Stimulated activated naive CD8-positive, alpha-beta T cell treated with anti-CD3 and anti-CD28 coated beads, Interleukin-15, Interleukin-2, amounts not matched to agents 100 U/mL and 50 U/mL, for 24 hours (primary cell): ENCODE measurements around the gene SH3D19.
"Not testable (repeated sequence)": the region's sequence is repeated elsewhere in the genome, so short reads cannot be mapped to it uniquely, and the experiment has no call there.

Source experiments
- ATAC-seq: fragments of 150-1000 bp; cut with Tn5 transposase; one replicate; pipeline ENCODE4 v1.10.0; 2021
- DNase-seq: peaks from one replicate; pipeline ENCODE4 v3.0.0; 2021

Gene SH3D19

GRCh38 chr4:151322570-151322969, 2.8 kb downstream of the SH3D19 start:
- DNase-seq (no peak), ATAC-seq (no peak)

- not testable (repeated sequence) for ATAC-seq, DNase-seq
These were observed 3.2 kb downstream of the SH3D19 start for GRCh38 chr4:151322161-151322560.

DNA sequence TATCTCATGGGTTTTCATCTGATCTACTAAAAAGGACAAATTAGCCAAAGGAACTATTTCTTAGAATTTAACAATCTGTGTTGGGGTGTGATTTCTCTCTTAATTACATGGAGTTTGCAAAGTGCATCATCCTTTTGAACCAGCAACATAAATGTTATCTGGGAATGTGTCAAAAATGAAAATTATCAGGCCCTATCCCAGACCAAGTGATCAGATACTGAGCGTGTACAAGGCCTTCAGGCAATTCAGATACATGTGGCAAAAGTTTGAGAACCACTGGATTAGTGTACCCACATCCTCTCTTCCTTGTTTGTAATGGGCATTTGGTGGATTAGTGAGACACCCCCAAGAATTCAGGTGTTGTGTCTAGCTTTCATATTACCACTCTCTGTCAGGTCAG, 3.8 kb downstream of the SH3D19 start:
- DNase-seq = no peak
- ATAC-seq = no peak

- no peak for DNase-seq
- ATAC-seq = no peak
These were observed 5.9 kb downstream of the SH3D19 start for GRCh38 chr4:151319490-151319889.

DNA sequence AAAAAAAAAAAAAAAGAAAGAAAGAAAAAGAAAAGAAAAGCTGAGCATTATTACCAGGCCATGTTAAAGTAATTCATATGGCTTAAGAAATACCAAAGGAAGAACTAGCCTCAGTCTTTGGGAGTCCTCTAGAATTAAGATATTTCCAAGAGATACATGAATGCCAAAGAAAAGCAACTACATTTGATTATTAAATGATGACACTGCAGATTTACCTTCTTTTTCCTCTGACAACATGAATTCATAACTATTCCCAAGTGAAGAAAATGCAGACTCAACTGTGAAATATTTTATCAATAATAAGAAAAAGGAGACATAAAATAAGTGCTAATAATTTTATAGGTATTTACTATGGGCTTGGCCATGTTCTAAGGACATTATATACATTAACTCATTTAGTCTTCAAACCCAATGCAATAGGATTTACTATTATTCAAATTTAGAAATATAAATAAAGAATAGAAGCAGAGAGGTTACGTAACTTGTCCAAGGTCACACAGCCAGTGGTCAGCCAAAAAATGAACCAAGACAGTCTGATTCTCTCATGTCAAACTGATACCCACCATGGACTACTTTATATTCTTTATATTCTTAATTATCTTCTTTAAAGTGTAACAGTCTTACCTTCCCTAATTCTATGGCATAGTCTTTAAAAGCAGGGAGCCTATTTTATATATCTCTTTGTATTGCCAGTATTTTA, 6.9 kb downstream of the SH3D19 start:
- no peak for DNase-seq
- no peak for ATAC-seq

GRCh38 chr4:151316645-151317044, 8.8 kb downstream of the SH3D19 start:
- no peak for DNase-seq

GRCh38 chr4:151315212-151315886, 10.1 kb downstream of the SH3D19 start:
- no peak for DNase-seq
- no peak for ATAC-seq

More at GRCh38 chr4:151316645-151317044, 8.8 kb downstream of the SH3D19 start:
- ATAC-seq = no peak

DNA sequence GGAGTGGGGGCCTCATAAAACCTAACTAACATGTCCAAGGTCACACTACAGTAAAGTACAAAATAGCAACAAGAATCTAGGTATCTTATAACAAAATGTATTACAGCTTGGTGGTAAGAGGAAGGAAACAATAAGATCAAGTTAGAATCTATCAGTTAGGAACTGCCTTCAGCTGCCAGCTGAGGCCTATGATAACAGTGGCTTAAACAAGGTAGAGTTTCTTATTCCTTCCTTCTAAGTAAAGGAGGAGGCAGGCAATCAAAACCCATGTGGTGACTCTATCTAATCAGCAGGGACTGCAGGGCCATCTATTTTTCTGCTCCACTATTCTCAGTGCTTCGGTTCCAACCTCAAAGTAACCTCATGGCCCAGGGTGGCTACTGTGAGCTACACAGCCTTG, 10.9 kb downstream of the SH3D19 start:
- ATAC-seq (no peak), DNase-seq (no peak)

GRCh38 chr4:151314010-151314355, 11.4 kb downstream of the SH3D19 start:
- no peak for DNase-seq
- no peak for ATAC-seq

- ATAC-seq (no peak), DNase-seq (no peak)
These were observed 11.9 kb downstream of the SH3D19 start for GRCh38 chr4:151313306-151314009.

- DNase-seq = no peak
These were observed 15.2 kb downstream of the SH3D19 start for GRCh38 chr4:151310124-151310728.

GRCh38 chr4:151304755-151305154, 20.6 kb downstream of the SH3D19 start:
- DNase-seq (no peak), ATAC-seq (no peak)

More at GRCh38 chr4:151310124-151310728, 15.2 kb downstream of the SH3D19 start:
- no peak for ATAC-seq

DNA sequence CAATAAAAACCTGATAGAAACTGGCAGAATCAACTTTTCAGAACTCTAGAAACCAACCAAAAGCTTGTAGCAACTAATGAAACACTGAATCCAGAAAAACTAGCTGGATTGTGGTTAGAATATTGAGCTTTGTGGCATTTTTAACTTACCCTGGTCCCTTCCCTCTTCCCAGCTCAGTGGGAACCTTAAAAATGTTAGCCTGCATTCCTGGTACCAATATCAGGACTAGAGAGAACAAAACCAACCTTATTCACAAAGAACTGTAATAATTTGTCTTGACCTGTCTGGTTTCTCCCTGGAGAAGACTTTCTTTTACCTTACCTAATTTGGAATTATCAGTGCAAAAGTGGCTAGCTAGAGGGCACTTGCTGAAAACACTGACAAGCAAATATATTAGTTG, 21.2 kb downstream of the SH3D19 start:
- DNase-seq (no peak), ATAC-seq (no peak)

DNA sequence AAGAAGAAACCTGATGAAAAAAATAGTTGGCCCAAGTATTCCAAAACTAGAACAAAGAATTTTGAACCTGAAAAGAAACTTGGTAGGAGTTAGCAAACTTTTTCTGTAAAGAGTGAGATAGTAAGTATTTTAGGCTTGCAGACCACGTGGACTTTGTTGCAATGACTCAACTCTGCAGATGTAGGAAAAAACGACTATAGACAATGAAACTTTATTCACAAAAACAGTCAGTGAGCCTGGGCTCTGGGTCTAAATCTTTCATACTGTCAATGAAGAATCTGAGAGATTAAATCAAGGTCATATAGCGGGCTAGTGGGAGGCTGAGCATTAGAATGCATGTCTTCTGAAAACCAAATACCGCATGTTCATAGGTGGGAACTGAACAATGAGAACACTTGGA, 23.0 kb downstream of the SH3D19 start:
- peak; percentile 19 for ATAC-seq
- no peak for DNase-seq

DNA sequence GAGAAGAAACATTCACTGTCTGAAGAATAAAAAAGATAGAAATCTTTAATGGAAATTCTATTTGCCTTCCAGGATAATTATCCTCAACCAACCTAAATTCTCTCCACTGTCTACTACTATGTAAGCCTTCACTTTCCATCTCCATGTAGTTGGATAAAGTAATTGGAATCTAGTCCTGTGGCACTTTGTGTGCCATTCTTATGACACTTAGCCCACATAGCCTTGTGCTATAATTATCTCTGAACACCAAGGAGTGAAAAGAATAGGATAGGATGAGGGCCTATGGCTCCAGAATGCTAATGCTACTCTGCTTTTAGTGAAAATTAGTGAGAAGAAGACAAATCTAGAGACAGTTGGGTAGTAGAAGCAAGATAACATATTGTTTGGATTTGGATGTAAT, 28.2 kb downstream of the SH3D19 start:
- ATAC-seq (no peak), DNase-seq (no peak)

DNA sequence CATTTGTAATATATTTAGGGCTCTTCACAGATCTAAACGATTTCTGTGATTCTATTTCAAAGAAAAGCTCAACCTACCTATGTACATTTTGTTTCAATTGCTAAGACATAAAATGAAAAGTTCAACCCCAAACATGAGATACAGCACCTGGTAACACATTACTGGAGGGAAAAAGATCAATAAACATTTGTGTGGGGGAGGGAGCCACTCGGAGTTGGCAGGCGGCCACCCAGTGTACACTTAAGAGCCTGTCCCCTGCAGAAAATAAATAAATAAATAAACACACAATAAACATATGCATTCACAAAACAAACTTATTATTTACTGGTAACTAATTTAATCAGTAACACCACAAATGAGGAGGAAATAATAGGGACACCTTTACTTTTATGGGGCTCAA, 29.2 kb downstream of the SH3D19 start:
- ATAC-seq = no peak
- no peak for DNase-seq

- ATAC-seq (no peak), DNase-seq (no peak)
These were observed 30.4 kb downstream of the SH3D19 start for GRCh38 chr4:151294833-151295496.

DNA sequence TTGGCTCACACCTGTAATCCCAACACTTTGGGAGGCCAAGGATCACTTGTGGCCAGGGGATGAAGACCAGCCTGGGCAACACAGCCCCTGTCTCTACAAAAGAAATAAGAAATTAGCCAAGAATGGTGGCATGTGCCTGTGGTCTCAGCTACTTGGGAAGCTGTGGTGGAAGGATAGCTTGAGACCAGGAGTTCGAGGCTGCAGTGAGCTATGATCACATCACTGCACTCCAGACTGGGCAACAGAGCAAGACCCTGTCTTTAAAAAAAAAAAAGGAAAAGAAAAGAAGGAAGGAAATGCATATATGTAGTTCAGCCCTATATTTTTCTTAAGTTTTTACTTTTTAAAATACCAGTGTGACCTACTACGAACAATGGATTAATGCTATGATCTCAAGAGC, 33.4 kb downstream of the SH3D19 start:
- ATAC-seq (no peak), DNase-seq (no peak)

- DNase-seq (no peak), ATAC-seq (no peak)
These were observed 33.9 kb downstream of the SH3D19 start for GRCh38 chr4:151291485-151291884.

GRCh38 chr4:151287409-151287808, 38.0 kb downstream of the SH3D19 start:
- DNase-seq (no peak), ATAC-seq (no peak)

- ATAC-seq (no peak), DNase-seq (no peak)
These were observed 40.7 kb downstream of the SH3D19 start for GRCh38 chr4:151284534-151285245.
